CD4-positive, alpha-beta memory T cell (primary cell): ENCODE measurements around the gene CDC42EP4. TPM values are rescaled to one million over a fixed set of nuclear protein-coding genes. Genes with fewer than 3 reads are reported as not detected.
"Not testable (repeated sequence)": the region's sequence is repeated elsewhere in the genome, so short reads cannot be mapped to it uniquely, and the experiment has no call there.

ENCODE experiments used
- CTCF ChIA-PET: fragments of 350-600 bp; sonication (Branson Sonifier 250); formaldehyde crosslinking; loops from one replicate; lab custom pipeline; 2021; ENCODE audit warnings: inconsistent platforms; ENCODE audit not compliant: partially characterized antibody; lab: Charles Lee
- POLR2A ChIA-PET: fragments of 350-600 bp; sonication (Branson Sonifier 250); formaldehyde crosslinking; loops from one replicate; lab custom pipeline; 2021; ENCODE audit not compliant: partially characterized antibody; lab: Charles Lee
- DNase-seq, 5 donors: peaks; one replicate each; pipeline versions ENCODE4 v3.0.0 to v3.0.0-alpha.2; 2020 to 2022; ENCODE audit warnings: mixed read lengths in 1 of 5
- H3K27ac ChIP-seq: one replicate; pipeline ENCODE4 v1.7.0; 2013; ENCODE audit warnings: low read depth, low read length
- H3K27me3 ChIP-seq: 2 replicates; pipeline ENCODE4 v1.7.0; 2013; ENCODE audit warnings: mild to moderate bottlenecking, low read length, moderate library complexity; ENCODE audit not compliant: insufficient read depth
- H3K36me3 ChIP-seq: 2 replicates; pipeline ENCODE4 v1.7.0; 2013; ENCODE audit warnings: mild to moderate bottlenecking, low read length, moderate library complexity; ENCODE audit not compliant: insufficient read depth
- H3K4me1 ChIP-seq: 2 replicates; pipeline ENCODE4 v1.7.0; 2013; ENCODE audit warnings: mild to moderate bottlenecking, low read length, moderate library complexity; ENCODE audit not compliant: insufficient read depth
- H3K4me3 ChIP-seq, 2 donors: one replicate each; pipeline ENCODE4 v1.7.0; 2013; ENCODE audit warnings: low read length in 2 of 2, mild to moderate bottlenecking in 1 of 2
- H3K9me3 ChIP-seq, 2 donors: one replicate each; pipeline ENCODE4 v1.7.0; 2013; ENCODE audit warnings: low read length in 2 of 2, control low read depth in 1 of 2; ENCODE audit not compliant: control insufficient read depth in 1 of 2
- H3K27ac Mint-ChIP-seq, 7 donors: one replicate each; pipeline ENCODE4 v1.8.0; 2020 to 2021; ENCODE audit warnings: mixed read lengths in 7 of 7, mild to moderate bottlenecking in 6 of 7, inconsistent platforms in 3 of 7, moderate library complexity in 3 of 7
- H3K27me3 Mint-ChIP-seq, 2 donors: one replicate each; pipeline ENCODE4 v1.8.0; 2020 to 2021; ENCODE audit warnings: mixed read lengths in 2 of 2
- H3K36me3 Mint-ChIP-seq, 2 donors: one replicate each; pipeline ENCODE4 v1.8.0; 2020 to 2021; ENCODE audit warnings: mixed read lengths in 2 of 2, inconsistent platforms in 1 of 2, mild to moderate bottlenecking in 1 of 2
- H3K4me1 Mint-ChIP-seq, 4 donors: one replicate each; pipeline ENCODE4 v1.8.0; 2020 to 2021; ENCODE audit warnings: mixed read lengths in 4 of 4, mild to moderate bottlenecking in 1 of 4
- H3K4me3 Mint-ChIP-seq, 8 donors: one replicate each; pipeline ENCODE4 v1.8.0; 2020 to 2021; ENCODE audit warnings: mixed read lengths in 8 of 8, mild to moderate bottlenecking in 7 of 8, moderate library complexity in 6 of 8, inconsistent platforms in 3 of 8
- H3K9me3 Mint-ChIP-seq, 8 donors: one replicate each; pipeline ENCODE4 v1.8.0; 2020 to 2021; ENCODE audit warnings: mixed read lengths in 8 of 8, mild to moderate bottlenecking in 5 of 8, inconsistent platforms in 3 of 8, moderate library complexity in 1 of 8
- intact Hi-C: fragments of 100-400 bp; cut with micrococcal nuclease; formaldehyde crosslinking; loops from one replicate; pipeline ENCODE4 v1.15.1; 2023
- polyA plus RNA-seq, 2 donors: library from polyadenylated mRNA; unstranded; fragments of 300-500 nt; fragmentation: Illumina TruSeq; gene quantifications; one replicate each; pipeline ENCODE4 v1.2.3, GENCODE V29; 2021
- total RNA-seq, 2 experiments: library from RNA; stranded (reverse); gene quantifications; one replicate each; pipeline ENCODE4 v1.2.3, GENCODE V29; 2021

Gene CDC42EP4
- total and polyA plus RNA-seq, 4 experiments from 2014 or later: 0.37 to 1.4 (median 1.0) TPM

DNA sequence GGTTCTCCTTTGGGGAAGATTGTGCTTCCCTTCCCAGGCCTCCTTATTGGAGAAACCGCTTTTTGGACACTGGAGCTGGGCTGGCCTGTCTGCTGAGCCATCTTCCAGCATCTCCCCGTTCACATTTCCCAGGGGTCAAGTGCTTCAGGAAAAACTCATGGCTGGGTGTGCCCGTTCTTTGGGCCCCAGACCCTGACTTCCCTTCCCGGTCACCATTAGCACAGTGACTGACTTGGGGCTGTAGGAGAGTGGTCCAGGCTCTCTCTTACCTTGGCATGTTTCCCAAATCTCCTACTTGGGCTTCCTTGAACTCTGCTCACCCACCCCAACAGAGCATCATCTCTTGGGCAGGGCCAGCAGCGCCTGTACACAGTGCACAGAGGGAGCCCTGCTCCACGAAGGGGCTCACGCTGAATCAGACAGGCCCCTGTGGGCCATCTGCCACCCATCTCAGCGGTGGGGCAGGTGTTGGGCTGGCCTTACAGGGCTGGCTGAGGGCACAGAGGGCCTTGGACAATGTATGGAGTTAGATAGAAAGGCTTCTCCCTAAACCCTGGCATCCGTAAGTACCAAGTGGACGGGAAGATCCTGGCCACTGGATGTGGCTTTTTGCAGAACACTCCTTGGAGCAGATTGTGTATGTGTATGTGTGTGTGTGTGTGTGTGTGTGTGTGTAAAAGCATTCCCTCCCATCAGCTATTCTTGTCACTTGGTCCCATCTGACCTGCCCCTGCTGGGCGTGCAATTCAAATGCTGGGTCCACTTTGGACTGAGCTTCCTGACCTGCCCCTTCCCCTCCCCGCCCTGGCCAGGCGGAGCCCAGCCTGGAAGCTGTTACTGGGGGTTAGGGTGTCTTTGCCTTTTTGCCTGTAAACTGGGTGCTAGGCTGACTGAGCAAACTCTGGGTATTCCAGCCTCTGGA is 24.9 kb upstream of the CDC42EP4 start:
- DNase-seq: no peak
- no peaks in the 10 kb centered on the region for H3K27me3 Mint-ChIP-seq
- peaks cover 0 to 1% (median 0%) of the 10 kb centered on the region in 8 donors for H3K9me3 Mint-ChIP-seq
- H3K36me3 Mint-ChIP-seq: no peaks in the 10 kb centered on the region
- intact Hi-C loops: no loop called here
- Histone ChIP-seq H3K9me3 (no peaks in the 10 kb centered on the region), H3K4me1 (no peaks in the 10 kb centered on the region), H3K4me3 (no peak overlapping the region), H3K36me3 (no peaks in the 10 kb centered on the region), H3K27me3 (no peaks in the 10 kb centered on the region), H3K27ac (no peak overlapping the region)
- CTCF ChIA-PET: no interaction called here
- no peaks in the 10 kb centered on the region for H3K4me1 Mint-ChIP-seq
- POLR2A ChIA-PET: no interaction called here
- no peak overlapping the region for H3K27ac Mint-ChIP-seq
- no peak overlapping the region for H3K4me3 Mint-ChIP-seq

DNA sequence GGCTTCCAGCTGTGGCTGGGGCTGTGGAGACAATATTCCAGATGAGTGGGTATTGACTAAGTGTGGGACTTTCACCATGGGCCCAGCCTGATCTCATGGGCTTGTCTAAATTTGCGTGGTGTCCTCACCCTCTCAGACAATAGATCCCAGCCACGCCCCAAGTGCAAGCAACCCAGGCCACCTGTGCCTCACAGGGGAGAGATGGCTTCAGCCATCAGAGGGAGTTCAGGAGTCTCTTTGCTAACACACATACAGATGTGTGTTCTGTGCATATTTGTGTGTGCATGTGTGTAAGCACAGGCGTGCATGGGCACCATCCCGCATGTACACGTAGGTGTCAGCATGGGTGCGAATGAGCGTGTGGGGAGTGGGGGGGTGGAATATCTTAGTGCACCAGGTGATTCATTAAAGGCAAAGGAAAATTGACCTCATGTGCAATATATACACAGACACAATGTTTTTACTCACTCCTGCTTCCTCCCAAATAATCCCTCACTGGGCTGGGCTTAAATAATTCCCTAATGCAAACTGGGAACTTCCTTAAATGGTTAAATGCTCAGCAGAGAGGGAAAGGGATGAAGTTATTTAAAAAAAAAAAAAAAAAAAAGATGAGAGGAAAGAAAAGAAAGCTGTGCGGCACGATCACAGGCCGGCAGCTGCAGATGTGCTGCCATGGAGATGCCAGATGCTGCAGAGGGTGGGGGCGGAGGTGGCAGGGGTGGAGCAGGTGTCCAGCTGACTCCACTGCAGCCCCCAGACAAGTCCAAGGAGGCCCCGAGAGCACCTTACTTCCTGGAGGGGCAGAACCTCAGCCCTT is 24.0 kb upstream of the CDC42EP4 start:
- no peak overlapping the region for H3K4me3 ChIP-seq
- no peaks in the 10 kb centered on the region for H3K4me1 Mint-ChIP-seq
- ChIA-PET POLR2A (no interaction called here), CTCF (no interaction called here)
- H3K9me3 Mint-ChIP-seq: peaks cover 0 to 1% (median 0%) of the 10 kb centered on the region in 8 donors
- no peaks in the 10 kb centered on the region for H3K4me1 ChIP-seq
- H3K27ac Mint-ChIP-seq: no peak overlapping the region
- no peak overlapping the region for H3K27ac ChIP-seq
- no peak overlapping the region for H3K4me3 Mint-ChIP-seq
- no peaks in the 10 kb centered on the region for H3K27me3 Mint-ChIP-seq
- intact Hi-C loops: no loop called here
- no peaks in the 10 kb centered on the region for H3K9me3 ChIP-seq
- H3K36me3 Mint-ChIP-seq: no peaks in the 10 kb centered on the region
- DNase-seq: no peak
- no peaks in the 10 kb centered on the region for H3K27me3 ChIP-seq
- no peaks in the 10 kb centered on the region for H3K36me3 ChIP-seq

DNA sequence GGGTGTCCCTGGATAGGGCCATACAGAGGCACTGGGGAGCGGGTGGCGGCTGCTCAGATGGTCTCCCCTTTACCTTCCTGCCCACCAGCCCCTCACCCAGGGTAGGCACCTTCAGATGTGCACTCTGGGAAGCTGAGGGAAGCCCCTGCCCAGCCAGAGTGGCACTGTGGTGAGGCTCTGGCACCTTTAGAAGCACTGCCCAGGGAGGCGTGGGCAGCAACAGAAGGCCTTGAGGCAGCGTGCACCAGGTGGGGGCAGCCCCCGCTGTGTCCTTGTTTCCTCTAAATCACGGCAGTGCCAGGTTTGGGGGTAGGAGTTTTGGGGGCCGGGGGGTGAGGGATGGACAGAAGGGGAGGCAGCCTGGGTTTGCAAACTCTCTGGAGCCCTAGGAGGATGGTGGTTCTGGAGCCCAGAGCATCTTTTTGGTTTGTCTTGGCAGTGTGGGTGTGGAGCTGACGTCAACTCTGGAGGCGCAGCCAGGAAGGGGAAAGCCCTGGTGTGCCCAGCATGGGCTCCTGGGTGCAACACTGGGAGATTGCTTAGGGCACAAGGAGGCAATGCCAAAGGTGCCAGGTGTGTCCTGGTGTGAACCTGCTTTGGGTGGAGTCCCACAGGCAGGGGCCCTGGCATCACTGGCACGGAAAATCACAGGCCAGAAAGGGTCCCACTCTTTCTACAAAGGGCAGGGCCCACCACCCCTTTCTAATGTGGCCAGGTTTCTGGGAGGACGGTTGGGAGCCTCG is 23.1 kb upstream of the CDC42EP4 start:
- DNase-seq: no peak
- H3K36me3 ChIP-seq: no peaks in the 10 kb centered on the region
- CTCF ChIA-PET: no interaction called here
- Mint-ChIP-seq H3K9me3 (peaks cover 0 to 1% (median 0%) of the 10 kb centered on the region in 8 donors), H3K36me3 (no peaks in the 10 kb centered on the region), H3K4me1 (no peaks in the 10 kb centered on the region), H3K4me3 (no peak overlapping the region), H3K27me3 (no peaks in the 10 kb centered on the region), H3K27ac (no peak overlapping the region)
- H3K4me1 ChIP-seq: no peaks in the 10 kb centered on the region
- no peak overlapping the region for H3K4me3 ChIP-seq
- no peak overlapping the region for H3K27ac ChIP-seq
- intact Hi-C loops: no loop called here
- POLR2A ChIA-PET: no interaction called here
- no peaks in the 10 kb centered on the region for H3K27me3 ChIP-seq
- no peaks in the 10 kb centered on the region for H3K9me3 ChIP-seq

DNA sequence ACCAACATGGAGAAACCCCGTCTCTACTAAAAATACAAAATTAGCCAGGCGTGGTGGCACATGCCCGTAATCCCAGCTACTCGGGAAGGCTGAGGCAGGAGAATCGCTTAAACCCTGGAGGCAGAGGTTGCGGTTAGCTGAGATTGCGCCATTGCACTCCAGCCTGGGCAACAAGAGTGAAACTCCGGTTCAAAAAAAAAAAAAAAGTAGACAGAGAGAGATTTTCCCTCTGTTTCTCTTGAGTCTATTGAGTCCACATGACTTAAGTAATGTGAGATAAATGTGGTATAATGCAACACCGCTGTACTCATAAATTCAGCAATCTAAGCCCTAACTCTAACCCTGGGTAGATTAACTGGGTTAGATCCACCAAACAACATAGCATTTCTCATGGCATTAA is 21.6 kb upstream of the CDC42EP4 start:
- CTCF ChIA-PET, H3K4me1 ChIP-seq, H3K4me3 Mint-ChIP-seq, H3K27ac ChIP-seq, H3K4me1 Mint-ChIP-seq, H3K9me3 Mint-ChIP-seq, H3K4me3 ChIP-seq, H3K36me3 ChIP-seq, DNase-seq, H3K27ac Mint-ChIP-seq, H3K27me3 ChIP-seq, H3K9me3 ChIP-seq, intact Hi-C loops, H3K36me3 Mint-ChIP-seq, H3K27me3 Mint-ChIP-seq, POLR2A ChIA-PET: not testable (repeated sequence)

DNA sequence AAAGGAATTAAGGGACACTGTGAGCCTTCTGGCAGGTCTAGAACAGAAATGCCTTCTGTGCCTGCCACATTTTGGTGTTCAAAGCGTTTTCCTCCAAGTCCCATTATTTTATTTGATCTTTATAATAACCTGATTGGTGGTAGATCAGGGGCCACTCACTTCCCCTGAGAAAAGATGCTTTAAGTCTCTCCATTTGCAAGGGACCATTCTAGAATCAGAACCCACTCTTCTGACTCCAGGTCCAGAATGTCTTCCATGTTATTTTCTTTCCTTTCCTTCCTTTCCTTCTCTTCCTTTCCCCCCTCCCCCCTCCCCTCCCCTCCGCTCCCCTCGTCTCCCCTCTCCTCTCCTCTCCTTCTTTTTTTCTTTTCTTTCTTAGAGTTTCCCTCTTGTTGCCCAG is 19.3 kb upstream of the CDC42EP4 start:
- ChIA-PET CTCF (no interaction called here), POLR2A (no interaction called here)
- peaks cover 2 to 6% of the 10 kb centered on the region in 2 donors for H3K27me3 Mint-ChIP-seq
- no peak overlapping the region for H3K27ac Mint-ChIP-seq
- Histone ChIP-seq H3K9me3 (no peaks in the 10 kb centered on the region), H3K27ac (no peak overlapping the region), H3K36me3 (no peaks in the 10 kb centered on the region), H3K4me1 (no peaks in the 10 kb centered on the region), H3K27me3 (no peaks in the 10 kb centered on the region), H3K4me3 (no peak overlapping the region)
- H3K9me3 Mint-ChIP-seq: no peaks in the 10 kb centered on the region
- intact Hi-C loops: no loop called here
- no peak overlapping the region for H3K4me3 Mint-ChIP-seq
- no peaks in the 10 kb centered on the region for H3K4me1 Mint-ChIP-seq
- H3K36me3 Mint-ChIP-seq: no peaks in the 10 kb centered on the region
- DNase-seq: no peak

DNA sequence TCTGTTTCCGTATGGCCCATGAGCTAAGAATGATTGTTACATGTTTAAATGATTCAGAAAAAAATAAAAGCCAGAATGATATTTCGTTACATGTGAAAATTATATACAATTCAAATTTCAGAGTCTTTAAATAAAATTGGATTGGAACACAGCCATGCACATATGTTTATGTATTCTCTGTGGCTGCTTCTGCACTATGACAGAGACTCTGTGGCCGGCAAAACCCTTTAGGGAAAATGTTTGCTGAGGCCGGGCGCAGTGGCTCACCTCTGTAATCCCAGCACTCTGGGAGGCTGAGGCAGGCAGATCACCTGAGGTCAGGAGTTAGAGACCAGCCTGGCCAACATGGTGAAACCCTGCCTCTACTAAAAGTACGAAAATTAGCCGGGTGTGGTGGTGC is 15.9 kb upstream of the CDC42EP4 start:
- peaks cover 8 to 10% of the 10 kb centered on the region in 2 donors for H3K27me3 Mint-ChIP-seq
- no peak overlapping the region for H3K4me3 Mint-ChIP-seq
- Histone ChIP-seq H3K36me3 (no peaks in the 10 kb centered on the region), H3K4me1 (no peaks in the 10 kb centered on the region), H3K9me3 (no peaks in the 10 kb centered on the region), H3K4me3 (no peak overlapping the region), H3K27ac (no peak overlapping the region), H3K27me3 (no peaks in the 10 kb centered on the region)
- intact Hi-C loops: no loop called here
- ChIA-PET POLR2A (no interaction called here), CTCF (no interaction called here)
- no peak overlapping the region for H3K27ac Mint-ChIP-seq
- H3K9me3 Mint-ChIP-seq: peaks cover 0 to 4% (median 0%) of the 10 kb centered on the region in 8 donors
- DNase-seq: no peak
- no peaks in the 10 kb centered on the region for H3K36me3 Mint-ChIP-seq
- no peaks in the 10 kb centered on the region for H3K4me1 Mint-ChIP-seq

DNA sequence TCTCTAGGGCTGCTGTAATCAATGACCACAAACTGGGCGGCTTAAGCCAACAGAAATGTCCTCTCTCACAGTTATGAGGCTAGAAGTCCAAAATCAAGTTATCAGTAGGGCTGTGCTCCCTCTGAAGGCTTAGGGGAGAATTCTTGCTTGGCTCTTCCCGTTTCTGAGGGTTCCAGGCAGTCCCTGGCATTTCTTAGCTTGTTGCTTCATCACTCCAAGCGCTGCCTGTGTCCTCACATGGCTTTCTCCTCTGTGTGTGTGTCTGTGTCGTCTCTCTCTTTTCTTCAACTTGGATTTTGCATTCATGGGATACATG is 13.7 kb upstream of the CDC42EP4 start:
- no peak overlapping the region for H3K4me3 ChIP-seq
- H3K27me3 ChIP-seq: no peaks in the 10 kb centered on the region
- H3K27ac Mint-ChIP-seq: no peak overlapping the region
- intact Hi-C loops: no loop called here
- no peaks in the 10 kb centered on the region for H3K4me1 ChIP-seq
- CTCF ChIA-PET: no interaction called here
- H3K9me3 ChIP-seq: no peaks in the 10 kb centered on the region
- H3K9me3 Mint-ChIP-seq: peaks cover 0 to 4% (median 0%) of the 10 kb centered on the region in 8 donors
- no peaks in the 10 kb centered on the region for H3K36me3 ChIP-seq
- no peak for DNase-seq
- no peaks in the 10 kb centered on the region for H3K4me1 Mint-ChIP-seq
- H3K4me3 Mint-ChIP-seq: no peak overlapping the region
- H3K36me3 Mint-ChIP-seq: no peaks in the 10 kb centered on the region
- H3K27me3 Mint-ChIP-seq: peaks cover 8 to 10% of the 10 kb centered on the region in 2 donors
- POLR2A ChIA-PET: no interaction called here
- H3K27ac ChIP-seq: no peak overlapping the region
